Nephron progenitor cell (in vitro differentiated cells): ENCODE measurements around the gene ACTN3.

Source experiments
- DNase-seq: peaks from one replicate; pipeline ENCODE4 v3.0.0; 2021
- H3K27ac Mint-ChIP-seq: 2 replicates; pipeline ENCODE4 v1.8.0; 2021; ENCODE audit warnings: mild to moderate bottlenecking, moderate library complexity, mixed read lengths
- H3K27me3 Mint-ChIP-seq: 2 replicates; pipeline ENCODE4 v1.8.0; 2021; ENCODE audit warnings: mild to moderate bottlenecking, low read depth, mixed read lengths; ENCODE audit not compliant: poor library complexity
- H3K36me3 Mint-ChIP-seq: 2 replicates; pipeline ENCODE4 v1.8.0; 2021; ENCODE audit warnings: low read depth, mixed read lengths
- H3K4me1 Mint-ChIP-seq: 2 replicates; pipeline ENCODE4 v1.8.0; 2021; ENCODE audit warnings: mixed read lengths
- H3K4me3 Mint-ChIP-seq: 2 replicates; pipeline ENCODE4 v1.8.0; 2021; ENCODE audit warnings: mild to moderate bottlenecking, moderate library complexity, mixed read lengths
- H3K9me3 Mint-ChIP-seq: 2 replicates; pipeline ENCODE4 v1.8.0; 2021; ENCODE audit warnings: mild to moderate bottlenecking, moderate library complexity, mixed read lengths
- TF ChIP-seq, protein P1 (sequence below): fragments of 200-600 bp; sonication (generic); IDR thresholded peaks from 2 replicates; pipeline ENCODE4 v1.5.0; 2021; ENCODE audit warnings: antibody characterized with exemption

ACTN3 gene

DNA sequence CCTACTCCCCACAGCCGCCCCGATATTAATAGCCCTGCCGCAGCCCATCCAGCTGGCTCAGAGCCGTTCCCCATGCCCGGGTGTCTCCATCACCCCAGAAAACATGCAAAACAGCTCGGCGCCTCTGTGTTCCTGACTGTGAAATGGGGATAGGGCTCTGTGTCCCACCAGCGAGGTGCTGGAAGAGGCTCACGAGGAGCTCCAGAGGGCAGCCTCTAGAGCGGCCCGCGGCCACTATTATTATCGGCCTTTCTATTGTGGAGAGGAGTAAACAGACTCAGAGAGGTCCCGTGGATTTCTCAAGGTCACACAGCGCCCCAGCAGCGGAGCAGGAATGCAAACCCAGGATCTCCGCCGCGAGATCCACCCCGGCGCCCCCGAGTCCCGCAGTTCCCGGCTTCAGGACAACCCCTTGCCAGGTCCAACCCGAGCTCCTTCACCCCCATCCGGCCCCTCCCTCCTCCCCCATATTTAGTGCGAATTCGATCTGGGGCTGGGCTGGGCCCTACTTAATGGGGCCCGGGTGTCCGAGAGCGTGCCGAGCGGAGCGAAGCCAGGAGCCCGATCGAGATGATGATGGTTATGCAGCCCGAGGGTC lies at the start of gene ACTN3:
Gene ACTN3 (plus strand): TSS at position 536 of the 598 bp plus-strand sequence. CDS start 35 bp downstream, at position 571.
- Mint-ChIP-seq H3K9me3 (no peaks in the 10 kb centered on the region), H3K4me3 (peak within 1 kb of the TSS; percentile 71), H3K4me1 (peaks cover 82% of the 10 kb centered on the region), H3K27ac (peak within 1 kb of the TSS; percentile 57), H3K36me3 (peaks cover 21% of the 10 kb centered on the region), H3K27me3 (peaks cover under 1% of the 10 kb centered on the region)
- TF ChIP-seq, protein P1, sequence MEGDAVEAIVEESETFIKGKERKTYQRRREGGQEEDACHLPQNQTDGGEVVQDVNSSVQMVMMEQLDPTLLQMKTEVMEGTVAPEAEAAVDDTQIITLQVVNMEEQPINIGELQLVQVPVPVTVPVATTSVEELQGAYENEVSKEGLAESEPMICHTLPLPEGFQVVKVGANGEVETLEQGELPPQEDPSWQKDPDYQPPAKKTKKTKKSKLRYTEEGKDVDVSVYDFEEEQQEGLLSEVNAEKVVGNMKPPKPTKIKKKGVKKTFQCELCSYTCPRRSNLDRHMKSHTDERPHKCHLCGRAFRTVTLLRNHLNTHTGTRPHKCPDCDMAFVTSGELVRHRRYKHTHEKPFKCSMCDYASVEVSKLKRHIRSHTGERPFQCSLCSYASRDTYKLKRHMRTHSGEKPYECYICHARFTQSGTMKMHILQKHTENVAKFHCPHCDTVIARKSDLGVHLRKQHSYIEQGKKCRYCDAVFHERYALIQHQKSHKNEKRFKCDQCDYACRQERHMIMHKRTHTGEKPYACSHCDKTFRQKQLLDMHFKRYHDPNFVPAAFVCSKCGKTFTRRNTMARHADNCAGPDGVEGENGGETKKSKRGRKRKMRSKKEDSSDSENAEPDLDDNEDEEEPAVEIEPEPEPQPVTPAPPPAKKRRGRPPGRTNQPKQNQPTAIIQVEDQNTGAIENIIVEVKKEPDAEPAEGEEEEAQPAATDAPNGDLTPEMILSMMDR: no peak
- peak; percentile 64 for DNase-seq

DNA sequence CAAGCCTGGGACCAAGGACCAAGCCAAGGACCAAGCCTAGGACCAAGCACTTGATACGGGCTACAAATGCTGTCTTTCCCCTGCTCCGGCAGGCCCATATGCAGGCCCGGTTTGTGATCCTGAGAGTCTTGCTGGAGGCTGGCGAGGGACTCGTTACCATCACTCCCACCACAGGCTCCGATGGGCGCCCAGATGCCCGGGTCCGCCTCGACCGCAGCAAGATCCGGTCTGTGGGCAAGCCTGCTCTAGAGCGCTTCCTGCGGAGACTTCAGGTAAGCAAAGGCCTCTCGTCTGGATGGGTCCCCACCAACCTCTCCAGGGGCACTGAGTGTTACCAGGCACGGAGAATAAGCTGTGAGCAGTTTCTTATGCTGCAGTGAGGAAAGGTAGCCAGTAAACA lies 49.5 kb upstream of the ACTN3 start:
- H3K4me1 Mint-ChIP-seq: no peaks in the 10 kb centered on the region
- no peak overlapping the region for H3K4me3 Mint-ChIP-seq
- TF ChIP-seq, protein P1: no peak
- H3K9me3 Mint-ChIP-seq: no peaks in the 10 kb centered on the region
- no peak overlapping the region for H3K27ac Mint-ChIP-seq
- H3K27me3 Mint-ChIP-seq: no peaks in the 10 kb centered on the region
- no peak for DNase-seq
- peaks cover 27% of the 10 kb centered on the region for H3K36me3 Mint-ChIP-seq

DNA sequence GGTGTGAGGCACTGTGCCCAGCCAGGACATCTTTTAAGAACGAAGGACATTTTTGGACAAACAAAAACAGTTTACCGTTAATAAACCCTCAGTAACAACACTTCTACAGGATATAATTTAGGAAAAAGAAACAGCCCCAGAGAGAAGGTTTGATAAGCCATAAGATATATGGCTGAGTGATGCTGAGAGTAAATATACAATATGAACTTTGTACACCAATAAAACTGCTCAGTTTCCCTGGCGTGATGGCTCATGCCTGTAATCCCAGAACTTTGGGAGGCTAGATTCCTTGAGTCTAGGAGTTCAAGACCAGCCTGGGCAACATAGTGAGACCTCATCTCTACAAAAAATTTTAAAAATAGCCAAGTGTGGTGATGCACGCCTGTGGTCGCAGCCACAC lies 48.2 kb upstream of the ACTN3 start:
- DNase-seq: no peak
- no peaks in the 10 kb centered on the region for H3K9me3 Mint-ChIP-seq
- H3K4me3 Mint-ChIP-seq: no peak overlapping the region
- TF ChIP-seq, protein P1: no peak
- peaks cover 21% of the 10 kb centered on the region for H3K36me3 Mint-ChIP-seq
- H3K4me1 Mint-ChIP-seq: no peaks in the 10 kb centered on the region
- H3K27ac Mint-ChIP-seq: no peak overlapping the region
- no peaks in the 10 kb centered on the region for H3K27me3 Mint-ChIP-seq

DNA sequence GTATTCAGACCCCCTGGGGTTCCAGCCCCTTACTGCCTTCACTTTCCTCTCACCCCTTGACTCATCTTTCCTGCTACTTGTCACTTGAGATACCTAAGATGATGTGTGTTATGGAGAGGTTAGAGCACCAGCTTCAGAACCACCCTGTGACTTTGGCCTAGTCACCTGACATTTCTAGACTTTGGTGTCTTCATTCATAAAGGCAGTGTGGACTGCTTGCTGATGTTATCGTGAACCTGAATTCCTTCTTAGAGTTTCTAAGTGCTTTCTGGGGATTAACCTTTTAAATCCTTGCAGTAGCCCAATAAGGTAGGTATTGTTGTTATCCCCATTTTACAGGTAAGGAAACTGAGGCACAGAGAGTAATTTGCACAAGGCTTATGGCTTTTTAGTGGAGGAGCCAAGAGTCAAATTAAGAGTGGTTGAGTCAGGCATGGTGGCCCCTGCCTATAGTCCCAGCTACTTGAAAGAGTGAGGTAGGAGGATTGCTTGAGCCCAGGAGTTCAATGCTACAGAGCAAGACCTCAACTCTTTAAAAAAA lies 41.4 kb upstream of the ACTN3 start:
- H3K4me3 Mint-ChIP-seq: no peak overlapping the region
- TF ChIP-seq, protein P1: no peak
- H3K27me3 Mint-ChIP-seq: peaks cover 2% of the 10 kb centered on the region
- no peaks in the 10 kb centered on the region for H3K9me3 Mint-ChIP-seq
- no peak for DNase-seq
- no peaks in the 10 kb centered on the region for H3K4me1 Mint-ChIP-seq
- H3K27ac Mint-ChIP-seq: no peak overlapping the region
- peaks cover 20% of the 10 kb centered on the region for H3K36me3 Mint-ChIP-seq

DNA sequence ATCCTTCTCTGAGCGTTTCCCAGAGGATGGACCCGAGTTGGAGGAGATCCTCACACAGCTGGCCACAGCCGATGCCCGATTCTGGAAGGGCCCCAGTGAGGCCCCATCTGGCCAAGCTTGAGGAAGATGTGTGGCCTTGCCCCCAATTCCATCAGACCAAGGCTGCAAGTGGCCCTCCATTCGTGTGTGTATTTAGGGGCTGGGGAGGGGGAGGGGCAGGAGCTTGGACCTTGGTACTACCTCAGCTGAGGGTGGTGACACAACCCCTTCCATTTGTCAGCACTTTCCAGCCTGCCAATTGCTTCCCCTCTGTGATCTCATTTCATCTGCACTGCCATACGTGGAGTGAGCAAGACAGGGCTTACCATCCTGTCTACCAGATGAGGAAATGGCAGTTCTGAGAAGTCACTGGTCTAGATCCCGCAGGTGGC lies 37.6 kb upstream of the ACTN3 start:
- peaks cover 5% of the 10 kb centered on the region for H3K27me3 Mint-ChIP-seq
- TF ChIP-seq, protein P1: no peak
- H3K4me3 Mint-ChIP-seq: no peak overlapping the region
- DNase-seq: no peak
- peaks cover 9% of the 10 kb centered on the region for H3K4me1 Mint-ChIP-seq
- peaks cover 21% of the 10 kb centered on the region for H3K36me3 Mint-ChIP-seq
- no peaks in the 10 kb centered on the region for H3K9me3 Mint-ChIP-seq
- peak overlapping the region; percentile 59 for H3K27ac Mint-ChIP-seq
